ENCODE data around the gene CACNA1A.
"Not testable (repeated sequence)": the region's sequence is repeated elsewhere in the genome, so short reads cannot be mapped to it uniquely, and the experiment has no call there.

Gene CACNA1A

DNA sequence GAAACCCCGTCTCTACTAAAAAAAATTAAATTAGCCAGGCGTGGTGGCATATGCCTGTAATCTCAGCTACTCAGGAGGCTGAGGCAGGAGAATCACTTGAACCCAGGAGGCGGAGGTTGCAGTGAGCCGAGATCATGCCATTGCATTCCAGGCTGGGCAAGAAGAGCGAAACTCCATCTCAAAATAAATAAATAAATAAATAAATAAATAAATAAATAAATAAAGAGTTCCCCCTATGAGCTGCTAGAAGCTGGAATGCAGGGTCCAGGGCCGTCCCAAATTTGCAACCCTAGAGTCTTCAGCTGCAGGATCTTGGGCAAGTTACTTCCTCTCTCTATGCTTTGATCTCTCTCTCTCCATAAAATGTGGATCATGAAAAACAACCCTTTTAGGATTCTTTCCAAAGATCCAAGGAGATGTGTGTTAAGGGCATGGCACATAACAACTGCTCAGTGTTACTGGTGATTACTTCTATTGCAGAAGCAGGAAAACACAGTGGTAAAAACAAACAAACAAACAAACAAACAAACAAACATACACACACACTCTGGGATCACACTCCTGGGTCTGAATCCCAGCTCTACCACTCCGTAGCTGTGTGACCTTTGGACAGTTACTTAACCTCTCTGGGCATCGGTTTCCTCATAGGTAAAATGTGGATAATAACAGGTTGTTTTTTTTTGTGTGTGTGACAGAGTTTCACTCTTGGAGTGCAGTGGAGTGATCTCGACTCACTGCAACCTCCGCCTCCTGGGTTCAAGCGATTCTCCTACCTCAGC is 78.8 kb downstream of the CACNA1A start:
- DNase-seq (ENCODE audit: low read depth), result no peak

DNA sequence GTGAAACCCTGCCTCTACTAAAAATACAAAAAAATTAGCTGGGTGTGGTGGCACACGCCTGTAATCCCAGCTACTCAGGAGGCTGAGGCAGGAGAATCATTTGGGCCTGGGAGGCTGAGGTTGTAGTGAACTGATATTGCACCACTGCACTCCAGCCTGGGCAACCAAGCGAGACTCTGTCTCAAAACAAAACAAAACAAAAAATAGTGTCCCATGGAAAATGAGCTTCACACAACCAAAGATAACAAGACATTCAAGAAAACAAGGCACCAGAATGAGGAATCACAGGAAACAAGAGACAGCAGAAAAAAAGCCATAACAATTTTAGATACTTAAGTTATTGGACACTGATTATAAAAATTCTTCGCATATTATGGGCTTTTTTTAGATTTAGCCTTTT is 80.4 kb downstream of the CACNA1A start:
- DNase-seq (ENCODE audit: low read depth), result not testable (repeated sequence)

DNA sequence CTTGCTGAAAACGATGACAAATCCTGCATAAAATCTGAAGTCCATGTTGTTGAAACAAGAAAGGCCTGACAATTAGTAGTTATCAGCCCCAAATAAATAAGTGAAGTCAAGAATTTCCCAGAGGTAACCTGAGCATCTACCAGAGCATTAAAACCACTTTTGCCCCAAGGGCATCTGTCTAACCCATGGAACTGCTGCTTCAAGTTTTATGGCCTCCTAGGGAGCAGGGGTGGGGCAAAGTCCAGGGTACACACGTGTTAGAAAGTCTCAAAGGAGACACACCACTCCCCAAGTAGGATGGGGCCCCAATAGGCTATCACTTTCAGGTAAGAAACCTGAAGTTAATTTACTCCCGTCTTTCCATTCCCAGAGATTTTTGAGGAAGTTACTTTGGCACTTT is 81.1 kb downstream of the CACNA1A start:
- no peak for DNase-seq (ENCODE audit: low read depth)

DNA sequence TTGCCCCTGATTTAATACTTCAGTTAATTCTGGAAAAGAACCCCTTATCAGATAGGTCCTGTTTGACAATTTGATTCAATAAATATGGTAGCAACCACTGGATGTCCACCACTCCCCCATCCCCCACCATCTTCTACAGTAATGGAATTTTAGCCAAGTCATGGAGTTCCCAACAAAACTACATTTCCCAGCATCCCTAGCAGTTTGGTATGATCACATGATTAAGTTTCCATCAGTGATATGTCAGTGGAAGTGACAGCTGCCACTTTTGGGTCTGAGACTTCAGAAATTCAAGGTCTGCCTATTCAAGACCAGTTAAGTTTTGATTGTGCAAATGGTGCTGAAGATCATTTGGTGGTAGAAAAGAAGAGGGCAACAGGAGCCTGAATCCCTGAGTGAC is 85.5 kb downstream of the CACNA1A start:
- DNase-seq (ENCODE audit: low read depth), result no peak

DNA sequence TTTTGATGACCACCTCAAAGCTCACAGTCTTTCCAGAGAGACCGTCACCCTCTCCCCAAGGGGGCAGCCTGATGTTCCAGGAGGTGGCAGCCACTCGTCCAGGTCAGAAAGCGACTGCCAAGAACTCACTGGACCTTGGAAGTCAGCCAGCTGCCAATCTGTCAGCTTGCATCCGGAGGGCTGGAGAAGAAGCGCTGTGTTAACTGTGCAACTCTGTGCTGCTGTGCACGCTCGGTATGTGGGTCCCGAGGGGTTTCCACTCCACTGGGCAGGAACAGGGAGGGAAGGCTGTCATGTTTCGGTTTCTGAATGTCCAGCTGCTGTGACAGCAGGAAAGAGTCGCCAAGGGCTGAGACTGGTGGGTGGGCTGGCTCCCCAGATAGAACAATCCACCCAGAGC is 89.2 kb downstream of the CACNA1A start:
- DNase-seq (ENCODE audit: low read depth), result no peak

DNA sequence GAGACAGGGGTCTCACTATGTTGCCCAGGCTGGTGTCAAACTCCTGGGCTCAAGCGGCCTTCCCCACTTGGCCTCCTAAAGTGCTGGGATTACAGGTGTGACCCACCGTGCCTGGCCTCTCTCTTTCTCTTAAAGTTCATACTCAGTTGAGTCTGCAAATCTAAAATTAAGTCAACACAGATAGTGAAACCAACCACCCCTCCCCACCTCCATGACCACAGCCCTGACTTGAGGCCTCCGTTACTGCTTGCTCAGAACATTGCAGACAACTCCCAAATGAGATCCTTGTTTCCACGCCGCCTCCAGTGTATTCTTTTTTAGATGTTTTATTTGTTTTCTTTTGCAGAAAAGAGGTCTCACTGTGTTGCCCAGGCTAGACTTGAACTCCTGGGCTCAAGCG is 94.4 kb downstream of the CACNA1A start:
- no peak for DNase-seq (ENCODE audit: low read depth)

DNA sequence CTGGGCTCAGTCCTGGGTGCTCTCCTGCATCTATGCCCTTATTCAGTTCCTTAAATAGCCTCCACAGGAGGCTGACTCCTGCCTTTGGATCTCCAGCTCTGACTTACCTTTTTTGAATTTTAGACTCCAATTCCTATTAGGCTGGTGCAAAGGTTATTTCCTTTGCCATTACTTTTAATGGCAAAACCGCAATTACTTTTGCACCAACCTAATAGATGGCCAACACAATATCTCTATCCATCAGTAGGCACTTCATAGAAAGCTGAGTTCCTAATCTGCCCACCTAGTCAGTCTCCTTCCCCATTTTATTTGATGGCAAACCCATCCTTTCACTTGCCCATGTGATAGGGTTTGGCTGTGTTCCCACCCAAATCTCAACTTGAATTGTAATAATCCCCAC is 95.3 kb downstream of the CACNA1A start:
- DNase-seq (ENCODE audit: low read depth), result no peak

DNA sequence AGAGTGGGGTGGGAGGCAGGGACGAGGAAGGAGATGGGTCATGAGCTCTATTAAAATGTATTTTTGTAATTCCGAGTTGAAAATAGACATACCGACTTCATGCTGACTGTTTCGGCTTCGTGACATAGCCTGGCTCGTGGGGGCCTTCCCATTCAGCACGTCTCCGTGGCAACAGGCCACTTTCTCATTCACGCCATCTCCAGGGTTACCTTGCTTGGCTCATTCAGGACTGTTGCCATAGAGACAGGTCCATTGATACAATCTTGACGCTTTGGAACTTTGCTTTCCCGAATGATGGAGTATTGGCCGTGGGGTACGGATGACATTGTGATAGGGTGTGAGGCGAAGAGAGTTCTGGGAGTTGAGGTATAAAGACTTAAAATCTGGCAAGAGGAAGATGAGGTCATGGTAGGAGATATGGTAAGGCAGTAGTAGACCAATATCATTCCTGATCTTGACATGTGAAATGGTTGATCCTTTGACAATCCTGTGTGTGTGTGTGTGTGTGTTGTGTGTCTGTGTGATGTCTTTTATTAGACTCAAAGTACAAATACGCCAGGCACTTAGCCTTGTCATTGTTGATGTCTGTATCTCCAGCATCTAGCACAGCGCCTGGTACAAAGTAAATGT is 97.3 kb downstream of the CACNA1A start:
- DNase-seq (ENCODE audit: low read depth), result no peak

DNA sequence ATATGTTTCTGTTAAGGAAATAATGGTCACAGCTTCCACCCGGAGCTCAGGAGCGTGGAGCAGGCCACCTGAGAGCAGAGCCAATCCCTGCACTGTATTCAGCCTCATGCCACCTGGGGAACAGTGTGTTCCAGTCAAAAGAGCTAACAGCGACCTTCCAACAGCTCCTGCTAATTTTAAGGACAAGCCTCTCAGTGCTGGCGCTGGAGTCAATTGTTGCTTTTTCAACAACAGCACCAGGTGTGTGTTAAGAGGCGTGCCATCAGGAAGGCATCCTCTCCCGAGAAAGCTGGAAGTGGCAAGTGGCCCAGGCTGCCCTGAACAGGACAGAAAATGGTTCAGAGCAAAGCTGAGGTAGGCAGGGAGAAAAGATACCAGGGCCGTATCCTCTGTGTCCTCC is 102.0 kb downstream of the CACNA1A start:
- no peak for DNase-seq (ENCODE audit: low read depth)

DNA sequence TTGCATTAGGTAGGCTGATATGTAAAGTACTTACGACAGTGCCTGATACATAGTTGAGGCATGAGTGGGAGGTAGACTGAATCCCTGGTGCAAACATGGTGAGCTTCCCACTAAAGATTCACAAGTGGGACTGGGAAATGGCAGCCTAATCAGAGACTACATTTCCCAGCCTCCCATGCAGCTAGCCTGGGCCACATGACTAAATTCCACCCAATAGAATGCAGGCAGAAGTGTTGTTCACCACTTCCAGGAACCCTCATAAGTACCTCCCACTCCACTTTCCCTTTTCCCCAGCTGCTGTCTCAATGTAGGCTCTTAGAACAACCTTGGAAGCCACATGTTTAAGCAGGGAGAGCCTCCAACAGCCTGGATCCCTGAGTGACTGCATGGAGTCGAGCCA is 104.9 kb downstream of the CACNA1A start:
- DNase-seq (ENCODE audit: low read depth), result no peak

DNA sequence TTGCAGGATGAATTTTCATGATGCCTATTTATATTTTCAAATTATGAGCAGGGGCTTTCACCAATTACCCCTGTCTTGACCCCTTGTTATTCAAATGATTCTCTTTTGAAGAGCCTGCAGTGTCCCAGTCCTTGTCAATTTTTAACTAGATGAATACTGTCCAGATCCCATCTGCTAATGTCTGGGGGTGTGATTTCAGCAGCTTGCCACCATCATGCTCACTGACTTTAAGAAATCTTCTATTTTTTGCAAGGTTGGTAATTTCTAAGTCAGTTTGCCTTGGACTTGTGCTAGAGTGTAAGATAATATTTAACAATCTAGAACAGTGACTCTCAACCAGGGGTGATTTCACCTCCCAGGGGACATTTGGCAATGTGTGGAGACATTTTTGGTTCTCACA is 106.0 kb downstream of the CACNA1A start:
- DNase-seq (ENCODE audit: low read depth), result no peak

DNA sequence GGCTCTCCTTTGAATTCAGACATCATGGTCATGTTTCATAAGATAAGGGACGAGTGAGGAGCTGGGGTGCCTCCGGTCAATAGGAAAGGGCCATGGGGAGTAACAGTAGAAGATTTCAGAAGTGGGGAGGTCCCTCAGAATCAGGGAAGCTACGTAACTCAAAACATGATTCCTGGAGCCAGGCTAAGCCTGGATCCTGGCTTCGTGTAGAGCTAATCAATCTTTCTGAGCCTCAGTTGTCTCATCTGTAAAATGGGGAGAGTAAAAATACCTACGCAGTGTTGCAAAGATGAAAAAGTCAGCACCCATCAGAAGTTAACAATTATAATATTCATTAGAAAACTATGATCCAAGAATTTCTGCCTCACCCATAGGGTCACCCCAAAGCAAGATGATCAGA is 106.5 kb downstream of the CACNA1A start:
- DNase-seq (ENCODE audit: low read depth), result no peak

DNA sequence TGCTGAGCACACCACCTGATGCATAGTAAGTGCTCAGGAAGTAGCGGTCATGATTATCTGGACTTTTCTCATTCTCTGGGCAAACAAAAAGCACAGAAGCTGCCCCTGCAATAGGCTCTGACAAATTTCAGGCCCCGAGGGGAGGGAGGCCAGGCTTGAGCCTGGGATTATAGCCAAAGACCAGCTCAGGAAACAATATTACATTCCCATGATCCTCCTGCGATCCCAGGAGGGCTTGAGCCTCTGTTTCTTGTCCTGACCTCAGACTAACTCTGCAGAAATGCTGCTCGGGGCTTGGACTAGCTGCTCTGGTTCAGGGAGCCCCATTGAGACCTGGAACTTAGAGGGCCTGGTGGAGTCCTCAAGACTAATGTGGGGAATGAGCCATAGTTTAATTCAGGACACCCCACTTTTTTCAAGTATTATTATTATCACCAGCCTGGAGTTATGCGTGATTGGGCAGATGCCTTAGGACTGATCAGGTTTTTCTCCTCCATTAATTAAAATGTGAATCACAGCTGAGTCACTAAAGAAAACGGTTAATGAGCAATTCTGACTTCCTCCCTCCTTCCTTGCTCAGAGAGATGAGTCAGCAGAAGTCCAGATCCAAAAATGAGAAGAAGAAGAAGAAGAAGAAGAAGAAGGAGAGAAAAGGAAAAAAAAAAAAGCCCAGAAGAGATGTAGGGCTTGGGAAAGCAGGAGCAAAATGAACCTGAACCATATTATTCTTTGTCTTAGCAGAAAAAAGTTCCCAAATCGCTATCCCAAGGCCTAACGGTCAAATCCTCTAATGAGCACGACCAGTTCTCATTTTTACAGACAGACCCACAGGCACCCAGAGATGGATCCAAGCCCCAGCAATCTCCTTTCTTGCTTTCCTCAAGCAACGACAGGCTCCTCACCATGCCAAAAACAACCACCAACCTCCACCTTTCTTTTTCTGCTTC is 107.2 kb downstream of the CACNA1A start:
- no peak for DNase-seq (ENCODE audit: low read depth)

DNA sequence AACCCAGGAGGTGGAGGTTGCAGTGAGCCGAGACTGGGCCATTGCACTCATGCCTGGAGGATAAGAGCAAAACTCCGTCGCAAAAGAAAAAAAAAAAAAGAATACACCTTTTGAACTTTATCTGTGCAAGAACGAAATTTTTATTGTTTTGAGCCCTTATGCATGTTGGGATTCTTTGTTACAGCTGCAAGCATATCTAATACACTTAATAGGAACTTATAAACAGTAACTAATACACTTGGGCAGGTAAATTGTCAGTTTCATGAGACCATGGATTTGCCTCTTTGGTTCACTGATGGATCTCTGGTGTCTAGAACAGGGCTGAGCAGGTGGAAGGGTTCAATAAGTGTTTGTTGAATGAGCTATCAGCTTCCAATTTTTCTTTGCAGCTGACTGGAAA is 108.1 kb downstream of the CACNA1A start:
- DNase-seq (ENCODE audit: low read depth), result no peak

DNA sequence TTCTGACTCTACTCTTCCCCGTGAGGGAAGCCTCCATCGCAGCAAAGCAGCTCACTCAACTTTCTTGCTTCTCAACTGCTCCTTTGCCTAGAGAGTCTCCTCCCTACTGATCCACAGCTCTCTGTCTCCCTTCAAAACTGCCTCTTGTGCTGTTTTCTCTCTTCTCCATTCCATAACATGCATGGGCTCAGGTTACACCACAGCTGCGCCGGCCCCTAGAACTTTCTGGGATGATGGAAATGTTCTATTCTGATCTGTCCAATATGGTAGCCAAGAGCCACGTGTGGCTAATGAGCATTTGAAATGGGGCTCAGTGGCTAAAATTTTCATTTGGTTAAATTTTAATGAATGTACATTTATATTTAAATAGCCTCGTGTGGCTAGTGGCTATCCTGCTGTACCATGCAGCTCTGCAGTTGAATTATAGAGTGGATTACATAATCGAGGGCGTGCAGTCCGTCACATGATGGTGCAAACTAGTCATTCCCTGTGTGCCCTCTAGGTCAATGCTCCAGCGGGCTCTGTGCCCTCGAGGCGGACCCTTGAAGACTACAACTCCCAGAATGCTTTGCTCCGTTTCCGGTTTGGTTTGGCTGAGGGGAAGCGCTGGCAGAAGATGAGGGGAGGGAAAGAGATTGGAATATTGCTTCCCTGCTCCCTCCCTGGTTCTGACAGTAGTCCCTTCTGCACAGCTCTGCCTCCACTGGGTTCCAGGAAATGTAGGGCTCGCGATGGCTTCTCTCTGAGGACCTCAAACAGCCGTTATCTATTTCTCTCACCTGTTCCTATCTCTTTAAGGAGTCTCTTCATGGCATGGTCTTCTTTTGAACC is 109.8 kb downstream of the CACNA1A start:
- DNase-seq (ENCODE audit: low read depth), result no peak

DNA sequence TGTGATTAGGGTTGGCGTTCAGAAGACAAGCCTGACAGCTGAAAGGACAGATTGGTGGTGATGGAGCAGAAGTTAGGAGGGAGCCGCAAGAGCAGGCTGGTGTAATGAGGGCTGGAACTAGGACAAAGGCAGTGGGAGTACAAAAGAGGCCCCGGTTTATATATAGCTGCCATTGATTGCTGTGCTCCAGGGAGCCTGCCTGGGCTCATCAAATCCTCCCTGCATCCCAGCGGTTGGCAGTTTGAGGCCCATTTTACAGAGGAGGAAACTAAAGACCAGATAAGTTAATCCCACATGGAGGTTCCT is 123.7 kb downstream of the CACNA1A start:
- DNase-seq (ENCODE audit: low read depth), result no peak

DNA sequence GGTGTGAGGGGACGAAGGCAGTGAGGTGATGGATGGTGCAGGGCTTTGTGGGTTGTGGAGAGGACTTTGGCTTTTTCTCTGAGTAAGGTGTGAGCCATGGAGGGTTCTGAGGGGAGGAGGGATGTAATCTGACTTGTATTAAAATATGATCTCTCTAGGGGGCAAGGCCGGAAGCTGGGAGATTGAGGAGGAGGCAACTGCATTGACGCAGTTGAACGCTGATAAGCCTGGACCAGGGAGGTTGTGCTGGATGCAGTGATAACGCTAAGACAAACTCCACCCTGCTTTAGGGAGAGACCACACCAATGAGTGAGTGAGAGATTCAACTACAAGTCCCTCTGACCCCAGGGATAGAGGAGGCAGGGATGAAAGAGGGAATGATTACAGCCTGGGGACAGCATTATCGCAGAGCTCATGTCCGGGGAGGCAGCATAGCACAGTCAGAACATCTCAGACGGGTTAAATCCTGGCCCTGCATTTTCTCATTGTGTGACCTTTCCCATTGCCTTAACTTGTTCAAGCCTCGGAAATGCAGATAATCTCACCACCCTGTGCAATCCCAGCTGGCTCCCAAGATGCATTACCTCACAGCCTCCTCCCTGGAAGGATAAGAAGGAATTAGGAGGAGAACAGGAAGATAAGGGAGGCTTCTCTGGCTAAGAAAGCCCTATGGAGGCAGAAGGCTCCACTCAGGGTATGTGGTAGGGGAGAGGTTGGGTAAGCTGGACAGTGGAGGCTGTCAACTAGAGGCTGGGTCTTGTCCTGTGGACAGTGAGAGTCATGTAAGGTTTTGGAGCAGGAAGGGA is 124.2 kb downstream of the CACNA1A start:
- no peak for DNase-seq (ENCODE audit: low read depth)

DNA sequence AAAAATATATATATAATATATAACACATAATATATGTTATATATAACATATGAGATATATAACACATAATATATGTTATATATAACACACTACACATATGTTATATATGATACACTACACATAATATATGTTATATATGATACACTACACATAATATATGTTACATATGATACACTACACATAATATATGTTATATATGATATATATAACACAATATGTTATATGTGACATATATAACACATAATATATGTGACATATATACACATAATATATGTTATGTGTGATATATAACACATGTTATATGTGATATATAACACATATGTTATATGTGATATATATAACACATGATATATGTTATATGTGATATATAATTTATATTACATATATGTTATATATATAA is 129.7 kb downstream of the CACNA1A start:
- no peak for DNase-seq (ENCODE audit: low read depth)

DNA sequence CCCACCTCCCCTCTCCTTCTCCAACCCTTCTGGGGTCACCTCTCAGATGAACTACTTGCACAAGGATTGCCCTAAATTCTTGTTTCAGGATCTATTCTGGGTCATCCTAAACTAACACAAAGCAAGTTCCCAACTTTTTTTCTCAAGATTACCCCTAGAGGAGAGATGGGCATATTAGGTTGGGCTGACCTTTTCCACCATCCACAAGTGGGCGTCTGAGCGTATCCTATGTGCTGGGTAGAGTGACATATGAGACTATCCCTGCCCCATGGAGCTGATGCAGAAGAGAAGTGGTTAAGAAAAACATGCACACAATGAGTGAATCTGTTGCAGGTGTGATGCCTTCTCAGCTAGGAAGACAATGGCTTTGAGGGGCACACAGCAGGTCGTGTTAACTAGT is 132.7 kb downstream of the CACNA1A start:
- DNase-seq (ENCODE audit: low read depth), result no peak

DNA sequence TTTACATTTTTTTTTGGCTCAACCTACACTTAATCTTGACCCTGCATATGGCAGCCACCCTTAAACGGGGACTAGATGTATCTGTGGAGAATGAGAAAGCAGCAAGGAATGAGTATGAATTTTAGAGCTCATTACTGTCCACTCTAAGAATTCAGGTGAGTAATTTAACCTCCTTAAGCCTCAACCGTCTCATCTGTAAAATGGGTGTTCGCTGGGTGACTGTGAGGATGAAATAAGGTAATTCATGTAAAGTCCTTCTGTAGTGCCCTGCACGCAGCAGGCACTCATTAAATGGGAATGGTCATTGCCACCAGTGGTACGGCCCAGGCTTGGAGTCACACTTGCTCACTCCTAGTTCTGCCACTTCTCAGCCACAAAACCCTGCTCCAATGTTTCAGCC is 135.3 kb downstream of the CACNA1A start:
- DNase-seq (ENCODE audit: low read depth), result no peak

DNA sequence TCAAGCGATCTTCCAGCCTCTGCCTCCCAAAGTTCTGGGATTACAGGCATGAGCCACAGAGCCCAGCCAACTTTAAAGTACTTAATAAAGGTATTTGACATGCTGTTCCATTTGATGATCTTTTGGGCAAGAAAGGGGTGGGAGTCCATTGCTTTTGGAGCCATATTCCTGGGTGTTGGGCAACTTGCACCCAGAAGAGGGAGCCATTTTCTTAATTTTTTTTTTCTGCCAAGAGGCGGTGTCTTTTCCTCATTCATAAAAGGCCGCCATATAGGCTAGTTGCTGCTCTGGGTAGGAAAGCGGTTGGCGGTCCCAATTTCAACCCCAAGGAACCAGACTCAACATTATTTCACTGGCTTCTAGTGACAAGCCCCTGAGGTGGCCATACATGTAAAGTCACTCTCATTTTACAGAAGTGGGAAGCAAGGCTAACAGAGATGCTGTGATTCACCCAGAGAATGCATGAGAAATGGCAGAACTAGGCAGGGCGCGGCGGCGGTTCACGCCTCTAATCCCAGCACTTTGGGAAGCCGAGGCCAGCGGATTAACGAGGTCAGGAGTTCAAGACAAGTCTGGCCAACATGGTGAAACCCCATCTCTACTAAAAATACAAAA is 139.6 kb downstream of the CACNA1A start:
- no peak for DNase-seq (ENCODE audit: low read depth)
